Measurements from ENCODE around the gene PPARGC1A.

The PPARGC1A gene

DNA sequence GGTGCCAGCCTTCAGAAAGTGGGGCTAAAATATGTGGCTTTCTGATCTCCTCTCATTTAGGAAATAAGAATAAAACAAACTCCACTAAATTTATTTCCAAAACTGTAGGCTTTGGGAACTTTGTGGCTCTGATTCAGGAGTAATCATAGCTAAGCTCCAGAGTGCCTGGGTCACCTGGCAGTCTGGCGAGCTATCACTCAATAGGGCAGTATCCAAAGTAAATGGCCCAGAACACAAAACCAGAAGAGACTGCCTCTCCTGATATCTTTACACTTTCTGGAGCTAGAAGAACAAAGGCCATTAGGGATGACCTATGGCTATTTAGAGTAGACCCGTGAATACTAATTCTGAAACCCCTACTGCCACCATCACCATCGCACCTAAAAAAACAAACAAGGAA, 17.0 kb upstream of the PPARGC1A start:
- no peak for DNase-seq (ENCODE audit: low spot score)

DNA sequence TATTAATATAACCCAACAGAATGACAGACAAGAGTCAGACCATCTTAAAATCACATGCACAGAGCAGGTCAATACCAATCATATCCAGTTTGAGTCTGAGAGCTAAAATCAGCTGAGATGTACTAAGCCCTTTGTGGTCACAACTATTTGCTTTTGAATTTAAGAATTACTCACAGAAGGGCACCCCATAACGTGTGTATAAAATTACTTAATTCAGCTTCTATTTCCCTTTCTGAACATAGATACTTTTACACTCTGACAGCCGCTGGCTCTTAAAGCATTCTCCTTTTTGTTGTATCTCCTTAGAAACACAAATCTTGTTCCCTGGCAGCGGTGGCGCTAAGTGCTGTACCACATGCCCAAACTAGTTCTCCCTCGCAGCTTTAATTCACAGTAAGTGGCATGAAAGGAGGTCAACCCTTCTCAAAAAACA, 14.8 kb upstream of the PPARGC1A start:
- DNase-seq (ENCODE audit: low spot score): no peak

DNA sequence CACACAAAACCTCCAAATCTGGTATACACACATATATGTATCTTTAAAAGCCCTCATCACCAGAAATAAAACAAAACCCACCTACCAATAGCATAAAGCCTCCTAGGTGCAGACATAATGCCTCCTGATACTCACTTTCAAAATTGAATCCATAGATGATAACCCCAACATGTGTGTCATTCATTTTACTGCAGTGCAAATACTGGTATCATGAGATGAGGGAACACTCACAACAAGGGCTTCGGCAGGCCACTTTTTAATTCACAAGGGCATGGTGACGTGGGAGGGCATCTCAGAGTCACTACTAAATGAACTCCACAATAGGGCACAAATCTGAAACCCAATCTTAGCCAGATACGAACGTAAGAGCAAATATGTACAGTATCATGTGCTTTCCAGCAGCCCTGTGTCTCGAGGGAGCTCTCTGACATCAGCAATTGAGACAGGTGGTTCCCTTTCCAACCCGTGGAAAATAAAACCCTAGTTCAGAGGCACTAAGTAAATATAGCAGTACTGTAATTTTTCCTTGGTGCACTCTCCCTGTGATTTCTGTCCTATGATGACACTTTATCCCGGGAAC, 14.1 kb upstream of the PPARGC1A start:
- DNase-seq (ENCODE audit: low spot score): no peak

DNA sequence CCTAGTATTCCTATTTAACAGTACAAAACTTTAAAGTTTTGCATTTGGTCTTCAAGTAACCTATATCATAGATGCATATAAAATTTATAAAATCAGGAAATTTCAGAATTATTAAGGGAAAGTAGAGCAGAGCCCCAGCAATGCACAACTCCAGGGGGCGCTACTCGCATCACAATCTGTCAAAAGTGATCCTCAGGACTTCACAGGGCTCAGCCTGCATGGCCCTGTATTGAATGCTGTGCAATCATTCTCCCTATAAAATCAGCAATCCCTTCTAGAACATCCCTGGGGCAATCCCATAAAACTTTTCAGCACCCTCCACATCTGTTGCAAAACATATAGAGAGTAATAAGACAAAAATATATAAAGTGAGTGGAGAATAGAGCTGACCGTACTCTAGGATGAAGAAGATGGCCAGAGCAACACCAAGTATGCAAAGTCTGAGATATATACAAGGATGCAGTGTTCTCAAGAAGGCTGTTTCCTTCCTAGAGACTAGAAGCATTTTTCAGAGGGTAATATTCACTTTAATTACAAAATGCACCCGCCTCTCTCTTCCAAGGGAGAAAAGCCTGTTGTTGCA, 12.5 kb upstream of the PPARGC1A start:
- no peak for DNase-seq (ENCODE audit: low spot score)

DNA sequence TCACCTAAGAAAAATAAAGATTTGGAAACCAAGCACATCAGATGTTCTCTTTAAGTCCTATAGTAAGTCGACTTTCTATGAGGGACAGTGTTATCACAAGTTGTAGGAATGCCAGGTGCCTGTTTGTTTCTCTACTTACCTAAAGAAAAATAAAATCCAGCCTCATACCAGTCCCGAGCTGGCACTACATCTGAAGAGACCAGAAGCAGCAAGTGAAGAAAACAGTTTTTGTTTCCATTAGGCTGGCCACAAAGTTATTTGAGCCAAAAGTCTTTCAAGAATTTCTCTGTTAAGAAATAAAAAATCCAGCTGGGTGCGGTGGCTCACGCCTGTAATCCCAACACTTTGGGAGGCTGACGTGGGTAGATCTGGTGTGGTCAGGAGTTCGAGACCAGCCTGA, 10.8 kb upstream of the PPARGC1A start:
- DNase-seq (ENCODE audit: low spot score): no peak

DNA sequence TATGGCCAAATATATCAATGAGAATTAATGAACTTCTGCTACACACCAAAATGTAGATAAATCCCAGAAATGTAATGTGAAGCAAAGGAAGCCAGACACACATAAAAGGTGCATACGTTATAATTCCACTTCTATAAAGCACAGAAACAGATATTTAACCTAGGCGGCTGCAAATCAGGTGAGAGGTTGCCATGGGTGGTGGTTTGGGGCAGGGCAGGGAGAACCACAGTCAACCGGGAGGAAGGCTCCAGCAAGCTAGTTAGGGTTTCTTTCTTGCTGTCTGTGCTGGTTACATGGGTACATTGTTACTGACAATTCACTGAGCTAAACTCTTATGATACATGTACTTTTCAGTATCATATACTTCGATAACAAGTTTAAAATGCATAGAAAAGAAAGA, 9.7 kb upstream of the PPARGC1A start:
- DNase-seq (ENCODE audit: low spot score): no peak

DNA sequence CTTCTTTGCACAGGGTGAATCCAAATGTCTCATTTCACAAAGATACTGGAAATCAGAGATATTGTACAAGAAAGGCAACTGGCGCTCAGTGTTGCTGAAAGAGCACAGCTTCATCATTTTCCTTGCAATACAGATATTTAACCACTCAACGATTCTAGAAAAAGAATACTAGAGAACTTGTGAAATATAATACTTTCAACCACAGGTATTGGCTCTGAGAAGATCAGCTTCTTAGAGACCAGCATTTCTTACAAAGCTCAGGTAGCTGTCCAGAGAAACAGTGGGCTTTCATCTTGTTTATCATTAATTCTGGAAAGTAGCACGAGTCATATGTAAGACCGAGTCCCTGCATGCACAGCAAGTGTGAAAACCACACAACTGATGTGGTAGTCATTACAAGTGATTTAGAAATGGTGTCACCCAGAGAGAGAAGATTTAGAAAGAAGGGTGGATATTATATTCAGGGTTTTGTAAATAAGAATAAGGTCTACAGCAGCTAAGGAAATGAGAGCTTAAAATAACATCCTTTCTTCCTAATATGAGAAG, 7.8 kb upstream of the PPARGC1A start:
- DNase-seq (ENCODE audit: low spot score): no peak

DNA sequence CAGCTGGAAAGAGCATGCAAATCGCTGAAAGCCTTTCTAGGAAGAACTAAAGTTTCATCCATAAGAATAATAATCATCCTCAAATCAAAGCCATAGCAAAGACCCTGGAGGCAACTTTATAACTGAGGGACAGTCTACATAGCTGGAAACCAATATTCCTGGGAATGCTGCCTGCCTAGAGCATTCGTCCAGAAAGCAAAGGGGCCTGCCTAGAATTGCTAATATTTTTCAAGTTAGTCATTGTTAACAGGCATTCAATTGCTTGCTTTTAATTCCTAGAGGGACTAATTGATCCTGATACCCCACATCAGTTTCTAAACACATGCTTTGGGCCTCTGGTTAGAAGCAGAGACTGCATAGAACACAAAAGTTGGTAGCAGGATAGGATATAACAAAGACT, 4.2 kb upstream of the PPARGC1A start:
- DNase-seq (ENCODE audit: low spot score): no peak

DNA sequence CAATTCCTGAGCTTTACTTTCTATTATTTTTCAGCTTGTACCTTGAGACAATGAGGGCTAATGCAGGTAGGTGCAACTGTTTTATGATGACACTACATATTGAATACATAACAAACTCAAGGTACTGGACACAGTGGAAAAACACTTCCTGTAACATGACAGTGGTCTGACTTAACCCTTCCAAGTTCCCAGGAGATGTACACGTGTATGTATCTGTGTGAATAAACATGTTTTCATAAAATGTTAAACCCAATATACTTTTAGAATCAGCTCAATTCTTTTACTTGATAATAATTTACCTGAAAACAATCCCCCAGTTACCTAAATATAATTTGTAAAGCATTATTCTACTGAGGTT, 1.2 kb upstream of the PPARGC1A start:
- DNase-seq (ENCODE audit: low spot score): no peak

DNA sequence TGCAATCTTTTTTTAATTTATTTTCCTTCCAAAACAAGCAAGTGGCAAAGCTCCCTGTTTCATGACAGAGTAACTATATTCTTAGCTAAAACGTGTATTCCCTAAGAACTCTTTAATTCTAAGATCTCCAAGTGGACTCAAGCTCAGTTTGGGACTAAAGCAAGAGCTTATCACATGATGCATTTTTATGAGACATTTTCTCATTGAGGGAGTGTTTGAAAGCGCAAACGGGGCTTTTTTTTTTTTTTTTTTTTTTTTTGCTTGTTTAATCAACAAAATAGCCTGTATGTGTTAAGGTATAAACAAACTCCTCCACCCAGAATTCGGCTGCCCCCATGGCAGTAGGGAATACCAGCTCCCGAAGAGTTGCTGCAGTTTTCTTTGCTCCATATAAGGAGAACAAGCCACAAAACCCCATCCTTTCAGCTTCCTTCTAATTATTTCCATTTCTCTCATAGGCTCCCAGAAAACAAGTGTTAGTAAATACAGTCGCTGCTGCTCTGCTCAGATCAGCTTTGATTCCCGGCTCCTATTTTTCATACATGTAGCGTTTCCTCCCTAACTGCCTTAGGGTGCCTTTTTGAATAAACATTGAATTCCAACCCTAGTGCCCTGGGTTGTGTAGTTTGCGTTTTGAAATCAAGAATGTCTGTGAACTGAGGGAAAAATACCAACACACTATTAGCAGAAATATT, 669 bp upstream of the PPARGC1A start:
- DNase-seq (ENCODE audit: low spot score): no peak

DNA sequence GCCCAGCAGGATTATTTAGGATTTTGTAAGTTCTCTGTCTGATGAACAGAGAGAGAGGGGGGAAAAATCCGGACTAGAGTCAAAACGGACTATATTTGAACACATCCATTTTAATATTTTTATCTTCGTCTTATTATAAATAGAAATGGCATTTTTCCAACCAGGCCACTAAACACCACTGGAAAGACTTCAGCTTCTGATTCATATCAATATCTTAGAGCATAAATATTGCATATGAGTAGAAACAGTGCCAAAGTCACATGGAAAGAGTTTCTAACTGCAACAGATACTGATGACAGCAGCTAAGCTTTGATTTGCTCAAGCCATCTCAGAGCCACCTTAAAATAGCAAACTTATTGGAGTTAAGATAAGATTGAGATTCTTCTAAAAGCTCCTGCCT, 456 bp downstream of the PPARGC1A start:
- no peak for DNase-seq (ENCODE audit: low spot score)

DNA sequence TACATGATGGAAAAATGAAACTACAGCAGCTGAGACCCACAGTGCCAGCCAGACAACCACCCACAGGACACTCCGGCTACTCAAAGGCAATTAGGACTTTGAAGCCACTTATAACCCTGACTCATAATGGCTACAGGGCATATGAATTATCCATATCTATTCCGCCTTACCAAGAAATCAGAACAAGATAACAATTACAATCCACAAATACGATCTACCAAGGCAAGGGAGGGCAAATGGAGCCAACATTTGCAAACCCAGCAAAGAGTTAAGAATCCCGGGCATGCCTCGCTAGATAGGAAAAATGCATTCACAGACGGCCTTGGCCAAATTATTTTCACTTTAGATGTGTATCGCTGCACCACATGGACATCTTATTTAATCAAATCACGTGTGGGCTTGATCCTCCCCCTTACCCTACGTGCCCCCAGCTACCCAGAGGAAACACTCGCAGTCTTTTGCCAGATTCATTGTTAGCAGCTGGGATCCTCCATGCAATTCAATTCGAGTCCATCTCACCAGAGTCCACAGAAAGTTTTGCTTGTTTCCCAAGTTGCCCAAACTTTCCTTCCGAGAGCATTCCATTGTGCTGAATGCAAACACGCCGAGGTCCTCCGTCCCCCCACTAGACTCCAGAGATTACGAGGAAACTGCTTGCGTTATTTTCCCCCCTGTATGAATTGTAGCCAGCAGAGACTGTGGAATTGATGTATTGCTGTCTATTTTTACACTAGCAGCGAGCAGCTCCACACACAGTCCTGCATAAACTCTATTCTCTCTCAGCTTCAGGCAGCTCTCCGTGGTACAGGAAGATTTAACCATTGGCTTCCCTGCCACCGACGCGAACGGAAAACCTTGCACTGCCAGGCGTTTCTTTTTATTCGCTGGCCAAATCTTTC, 1.2 kb downstream of the PPARGC1A start:
- DNase-seq (ENCODE audit: low spot score): no peak

DNA sequence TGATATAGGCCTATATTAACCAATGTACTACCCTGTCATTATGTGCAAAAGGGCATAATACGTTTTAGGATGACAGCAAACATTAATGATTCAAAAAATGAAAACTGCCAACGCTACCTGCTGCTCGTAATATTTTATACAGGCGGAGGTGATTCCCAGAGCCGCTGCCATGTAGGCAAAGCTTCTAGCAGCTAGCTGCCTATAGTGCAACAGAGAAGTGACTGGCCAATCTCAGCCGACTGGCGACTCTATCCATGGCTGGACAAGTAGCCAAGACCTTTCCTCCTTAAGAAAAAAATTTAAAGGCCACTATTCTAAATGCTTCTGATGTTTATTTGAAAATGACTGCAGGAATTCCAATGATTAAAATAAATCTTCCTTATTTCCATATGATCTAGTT, 1.9 kb downstream of the PPARGC1A start:
- no peak for DNase-seq (ENCODE audit: low spot score)

DNA sequence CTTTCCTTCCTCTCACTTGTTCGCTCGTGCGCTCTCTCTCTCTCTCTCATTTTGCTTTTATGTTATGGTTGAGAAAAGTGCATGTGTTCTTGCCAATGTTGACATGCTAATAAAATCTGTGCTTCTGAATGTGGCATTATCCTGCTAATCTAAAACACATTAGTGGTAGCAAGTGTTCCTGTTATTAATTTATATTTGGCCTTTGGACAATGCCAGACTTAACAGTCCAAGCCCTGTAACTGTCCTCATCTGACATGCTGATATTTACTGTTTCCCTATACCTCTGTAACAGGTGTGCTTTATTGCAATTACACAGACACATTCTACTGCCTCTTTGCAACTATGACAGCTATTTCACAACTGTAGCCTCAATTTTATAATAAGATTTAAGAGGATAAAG, 2.7 kb downstream of the PPARGC1A start:
- no peak for DNase-seq (ENCODE audit: low spot score)

DNA sequence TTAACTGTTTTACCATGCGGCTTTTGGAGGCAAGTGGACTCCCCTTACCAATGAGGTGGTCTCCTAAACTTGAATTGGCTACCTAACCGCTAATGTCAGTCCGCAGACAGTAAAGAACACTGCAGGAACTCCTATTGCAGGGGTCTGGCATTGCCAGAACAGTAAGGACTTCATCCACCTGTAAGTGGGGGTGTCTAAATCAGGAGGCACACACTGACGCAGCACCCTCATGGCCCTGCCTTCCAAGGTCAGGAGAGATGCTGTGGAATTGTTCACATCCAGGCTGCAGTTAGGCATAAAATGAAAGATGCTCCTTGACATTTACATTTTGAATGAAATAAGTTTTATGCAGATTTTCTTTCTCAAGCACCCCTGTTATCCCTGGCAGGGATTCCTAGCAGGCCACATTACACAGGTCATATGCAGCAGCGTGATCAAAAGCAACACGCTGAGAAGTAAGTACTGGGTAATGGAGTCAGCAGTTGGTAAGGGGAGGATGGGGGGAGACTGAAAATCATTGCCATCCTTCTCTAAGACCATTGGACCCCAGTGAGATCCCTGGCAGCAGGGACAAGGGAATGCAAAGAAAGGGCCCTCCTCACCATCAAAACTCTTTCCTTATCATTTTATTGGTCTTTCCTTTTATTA, 3.8 kb downstream of the PPARGC1A start:
- DNase-seq (ENCODE audit: low spot score): no peak

DNA sequence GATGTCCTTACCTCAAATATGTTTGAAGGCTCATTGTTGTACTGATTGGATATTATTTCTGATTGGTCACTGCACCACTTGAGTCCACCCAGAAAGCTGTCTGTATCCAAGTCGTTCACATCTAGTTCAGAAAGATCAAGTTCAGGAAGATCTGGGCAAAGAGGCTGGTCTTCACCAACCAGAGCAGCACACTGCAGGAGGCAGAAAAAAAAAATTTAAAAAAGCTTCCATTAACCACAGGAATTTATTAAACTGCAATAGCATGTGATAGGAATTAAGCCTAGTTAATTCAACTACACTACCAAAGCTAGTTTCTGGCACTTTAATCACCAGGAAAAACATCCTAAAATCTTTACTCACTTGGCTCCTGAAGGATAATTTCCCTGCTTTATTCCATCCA, 5.1 kb downstream of the PPARGC1A start:
- DNase-seq (ENCODE audit: low spot score): no peak

DNA sequence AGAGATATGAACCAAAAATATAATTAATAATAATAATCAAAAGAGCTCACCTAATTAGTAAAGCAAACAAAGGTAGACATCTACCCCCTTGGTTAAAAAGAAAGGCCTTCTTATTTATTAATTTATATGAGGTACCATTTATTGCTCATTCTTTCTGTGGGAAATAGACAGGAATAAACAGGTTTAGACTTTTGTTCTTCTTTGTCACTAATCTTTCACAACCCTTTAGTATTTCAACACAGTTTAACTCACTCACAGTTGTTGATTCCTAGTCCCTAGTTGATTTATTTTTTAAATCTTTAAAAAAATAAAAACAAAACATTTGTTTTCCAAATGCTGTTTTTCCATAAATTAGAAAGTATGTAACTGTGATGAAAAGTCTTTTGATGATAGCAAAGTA, 5.6 kb downstream of the PPARGC1A start:
- no peak for DNase-seq (ENCODE audit: low spot score)

DNA sequence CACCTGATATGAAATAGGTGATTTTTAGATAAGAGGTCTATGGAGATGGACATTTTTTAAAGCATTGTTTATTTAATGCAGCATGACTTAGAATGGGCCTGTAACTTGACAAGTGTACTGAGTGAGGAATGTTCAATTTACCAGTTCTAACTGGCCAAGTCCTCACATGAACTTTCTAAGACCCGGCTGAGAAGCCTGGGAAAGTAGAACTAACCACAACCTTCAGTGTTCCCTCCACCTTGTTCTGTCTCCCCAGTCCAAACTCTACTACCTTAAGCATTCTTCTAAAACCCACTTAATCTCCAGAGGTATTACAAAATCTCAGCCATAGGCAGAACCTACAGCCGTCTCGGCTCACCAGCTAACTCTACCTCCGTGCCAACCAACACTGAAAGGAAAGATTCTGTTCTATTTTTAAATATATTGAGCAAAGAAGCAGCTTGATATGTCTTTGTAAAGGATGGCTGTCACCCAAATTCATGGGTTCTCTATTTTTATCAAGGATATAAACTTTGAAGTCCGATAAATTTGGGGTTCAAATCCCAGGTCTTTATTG, 6.8 kb downstream of the PPARGC1A start:
- no peak for DNase-seq (ENCODE audit: low spot score)

DNA sequence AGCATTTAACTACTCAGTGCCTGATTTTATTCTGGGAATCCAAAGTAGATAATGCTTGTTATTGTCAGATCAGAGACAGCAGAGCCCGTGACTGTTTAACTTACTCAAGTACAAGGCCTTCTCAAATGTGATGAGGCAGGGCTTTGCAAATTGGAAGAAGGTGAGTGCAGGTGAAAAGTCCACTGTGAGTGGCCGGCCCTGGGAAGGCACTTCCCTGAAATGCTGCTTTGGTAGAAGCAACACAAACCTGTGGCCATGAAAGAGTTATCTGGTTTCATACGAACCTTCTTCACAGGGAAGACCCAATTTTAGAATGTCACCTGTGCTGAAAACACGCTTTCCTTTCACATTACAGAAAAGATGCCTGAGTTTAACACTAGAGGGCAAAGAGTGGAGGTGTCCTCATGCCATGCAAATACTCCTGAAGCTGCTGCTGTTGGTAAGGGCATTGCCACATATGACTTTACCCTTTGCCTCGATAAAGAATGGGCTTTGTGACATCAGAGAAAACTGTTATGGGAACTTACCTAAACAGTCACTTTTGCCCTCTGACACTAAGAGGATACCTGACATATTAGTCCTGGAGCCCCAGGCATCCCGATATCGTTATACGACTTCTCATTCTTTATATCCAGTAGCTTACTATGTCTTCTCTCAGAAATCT, 8.0 kb downstream of the PPARGC1A start:
- no peak for DNase-seq (ENCODE audit: low spot score)

DNA sequence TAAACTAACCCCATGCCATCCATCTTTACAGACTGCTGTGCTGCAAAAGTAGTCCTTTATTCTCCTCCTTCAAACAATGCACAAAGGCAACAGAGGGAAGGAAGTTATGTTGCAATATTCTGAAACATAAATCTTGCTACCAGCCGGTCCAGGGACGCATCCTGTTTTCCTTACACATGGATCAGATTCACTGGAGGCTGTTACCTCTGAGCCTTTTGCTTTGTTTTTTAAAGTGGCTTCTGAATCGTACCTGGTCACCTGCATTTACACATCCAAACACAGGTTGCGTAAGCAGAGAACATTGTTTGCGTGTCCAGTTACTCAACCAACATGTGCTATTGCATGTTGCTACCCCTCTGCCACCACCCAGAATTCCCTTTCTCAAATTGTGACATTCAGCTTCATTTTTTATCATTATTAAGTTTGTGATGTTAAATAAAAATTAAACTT, 8.8 kb downstream of the PPARGC1A start:
- no peak for DNase-seq (ENCODE audit: low spot score)

All from putamen (tissue), 1 donor.